AG09309 (cell line): ENCODE data around the gene MYBBP1A.

Experiments used
- DNase-seq: peaks from one replicate; pipeline ENCODE4 v3.0.0-alpha.2; 2010; ENCODE audit warnings: low read depth
- H3K4me3 ChIP-seq: 2 replicates; pipeline ENCODE4 v1.5.1; 2011; ENCODE audit warnings: mild to moderate bottlenecking, low read depth, low read length, moderate library complexity; ENCODE audit not compliant: control insufficient read depth
- TF ChIP-seq, protein P1 (sequence below): IDR thresholded peaks from 2 replicates; pipeline ENCODE4 v1.5.1; 2011; ENCODE audit warnings: mild to moderate bottlenecking, low read depth, low read length, inconsistent platforms; ENCODE audit not compliant: insufficient read depth, control insufficient read depth; ENCODE audit errors: missing control alignments

The MYBBP1A gene

GRCh38 chr17:4492721-4493561, 62.2 kb downstream of the MYBBP1A start:
- TF ChIP-seq, protein P1, sequence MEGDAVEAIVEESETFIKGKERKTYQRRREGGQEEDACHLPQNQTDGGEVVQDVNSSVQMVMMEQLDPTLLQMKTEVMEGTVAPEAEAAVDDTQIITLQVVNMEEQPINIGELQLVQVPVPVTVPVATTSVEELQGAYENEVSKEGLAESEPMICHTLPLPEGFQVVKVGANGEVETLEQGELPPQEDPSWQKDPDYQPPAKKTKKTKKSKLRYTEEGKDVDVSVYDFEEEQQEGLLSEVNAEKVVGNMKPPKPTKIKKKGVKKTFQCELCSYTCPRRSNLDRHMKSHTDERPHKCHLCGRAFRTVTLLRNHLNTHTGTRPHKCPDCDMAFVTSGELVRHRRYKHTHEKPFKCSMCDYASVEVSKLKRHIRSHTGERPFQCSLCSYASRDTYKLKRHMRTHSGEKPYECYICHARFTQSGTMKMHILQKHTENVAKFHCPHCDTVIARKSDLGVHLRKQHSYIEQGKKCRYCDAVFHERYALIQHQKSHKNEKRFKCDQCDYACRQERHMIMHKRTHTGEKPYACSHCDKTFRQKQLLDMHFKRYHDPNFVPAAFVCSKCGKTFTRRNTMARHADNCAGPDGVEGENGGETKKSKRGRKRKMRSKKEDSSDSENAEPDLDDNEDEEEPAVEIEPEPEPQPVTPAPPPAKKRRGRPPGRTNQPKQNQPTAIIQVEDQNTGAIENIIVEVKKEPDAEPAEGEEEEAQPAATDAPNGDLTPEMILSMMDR = no peak
- H3K4me3 ChIP-seq = no peak overlapping the region
- DNase-seq = no peak

DNA sequence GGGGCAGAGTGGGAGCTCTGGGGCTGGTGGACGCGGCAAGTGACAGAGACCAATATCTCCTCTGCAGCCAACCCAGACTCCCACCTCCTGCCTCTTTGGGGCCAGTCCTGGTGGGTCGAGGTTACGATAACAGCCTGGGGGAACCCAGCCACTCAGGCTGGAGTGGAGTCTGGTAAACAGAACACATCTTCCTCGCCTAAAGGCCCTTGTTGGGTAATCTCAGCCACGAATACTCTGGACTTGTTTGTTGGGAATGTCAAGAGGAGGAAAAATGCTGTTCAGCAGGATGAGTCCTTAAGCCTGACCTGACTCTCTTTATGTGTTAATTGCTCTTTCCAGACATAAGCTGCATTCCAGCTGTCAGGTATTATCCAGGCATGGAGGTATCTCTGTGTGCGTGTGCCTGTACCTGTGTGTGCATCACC, 64.5 kb downstream of the MYBBP1A start:
- DNase-seq = no peak
- no peak overlapping the region for H3K4me3 ChIP-seq
- TF ChIP-seq, protein P1 = no peak

GRCh38 chr17:4490109-4490591, 65.0 kb downstream of the MYBBP1A start:
- no peak for DNase-seq
- no peak overlapping the region for H3K4me3 ChIP-seq
- TF ChIP-seq, protein P1 = no peak

DNA sequence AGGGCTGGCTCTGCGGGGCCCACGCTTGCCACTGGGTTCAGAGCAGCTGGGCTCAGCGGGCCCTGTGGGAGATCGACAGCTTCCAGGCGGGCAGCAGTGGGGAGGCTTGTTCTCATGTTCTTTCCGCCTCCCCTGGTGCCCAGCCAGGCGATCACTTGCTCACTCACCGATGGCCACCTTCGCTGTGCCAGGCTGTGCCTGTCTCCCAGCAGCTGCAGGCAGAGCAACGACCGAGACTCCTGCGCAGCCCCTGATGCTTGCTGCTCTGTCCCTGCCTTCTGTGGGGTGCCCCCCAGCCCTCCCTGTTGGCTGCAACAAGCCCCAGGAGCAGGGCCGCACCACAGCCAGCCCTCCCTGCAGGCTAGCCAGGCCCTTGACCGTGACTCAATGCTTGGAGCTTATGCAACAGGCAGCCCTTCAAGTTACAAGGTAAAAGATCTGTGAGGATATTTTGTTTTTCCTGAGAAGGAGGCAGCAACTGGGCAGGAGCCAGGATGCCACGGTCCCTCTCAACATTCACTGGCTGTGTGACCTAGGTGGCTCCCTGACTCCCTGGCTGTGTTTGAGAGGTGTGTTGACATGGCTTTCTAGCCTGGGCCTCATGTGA, 66.1 kb downstream of the MYBBP1A start:
- TF ChIP-seq, protein P1 = no peak
- H3K4me3 ChIP-seq = no peak overlapping the region
- no peak for DNase-seq
